Lower leg skin (tissue), 3 donors: ENCODE results near the gene ZNF559.

Source experiments
- POLR2A ChIP-seq, 2 donors: fragments of 450-650 bp; IDR thresholded peaks; one replicate each; pipeline ENCODE4 v1.6.1; 2016 to 2017; ENCODE audit warnings: antibody characterized with exemption in 2 of 2, mild to moderate bottlenecking in 1 of 2, moderate library complexity in 1 of 2
- TF ChIP-seq, protein P1 (sequence below), 3 donors: fragments of 450-650 bp; IDR thresholded peaks; one replicate each; pipeline ENCODE4 v1.5.1; 2016; ENCODE audit warnings: antibody characterized with exemption in 3 of 3, mild to moderate bottlenecking in 3 of 3, moderate library complexity in 2 of 3

DNA sequence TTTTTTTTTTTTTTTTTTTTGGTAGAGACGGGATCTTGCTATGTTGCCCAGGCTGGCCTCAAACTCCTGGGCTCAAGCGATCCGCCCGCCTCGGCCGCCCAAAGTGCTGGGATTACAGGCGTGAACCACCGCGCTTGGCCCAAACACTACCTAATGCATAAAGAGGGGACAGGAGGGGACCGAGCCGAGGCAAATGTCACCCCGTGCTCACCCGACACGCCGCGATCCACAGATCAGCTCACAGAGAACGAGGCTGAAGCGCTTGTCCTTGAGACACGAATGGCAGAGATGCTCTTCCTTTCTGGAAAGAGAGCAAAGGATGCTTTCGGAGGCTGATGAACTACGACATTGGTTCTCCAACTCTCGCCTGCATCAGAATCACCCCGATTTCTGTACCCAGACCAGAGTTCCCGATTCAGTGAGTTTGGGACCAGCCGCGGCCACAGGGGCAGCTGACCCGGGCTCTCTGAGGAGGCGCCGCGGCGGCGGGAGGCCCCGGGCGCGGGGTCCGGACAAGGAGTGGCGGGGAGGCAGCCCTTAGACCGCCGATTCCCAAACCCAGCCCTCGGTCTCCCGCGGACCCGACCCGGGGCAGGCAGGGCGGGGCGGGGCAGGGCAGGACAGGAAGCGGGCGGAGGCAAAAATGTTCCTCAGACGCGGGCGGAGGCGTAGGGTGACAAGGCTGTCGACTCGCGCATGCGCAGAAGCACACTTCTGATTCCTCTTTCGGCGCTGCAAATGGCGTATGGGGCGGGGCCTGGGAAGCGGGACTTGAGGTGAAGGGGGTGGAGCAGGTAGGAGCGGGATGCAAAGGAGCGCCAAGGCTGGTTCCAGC is 14.6 kb upstream of the ZNF559 start, which contains the start of gene ZNF699:
- TF ChIP-seq, protein P1, sequence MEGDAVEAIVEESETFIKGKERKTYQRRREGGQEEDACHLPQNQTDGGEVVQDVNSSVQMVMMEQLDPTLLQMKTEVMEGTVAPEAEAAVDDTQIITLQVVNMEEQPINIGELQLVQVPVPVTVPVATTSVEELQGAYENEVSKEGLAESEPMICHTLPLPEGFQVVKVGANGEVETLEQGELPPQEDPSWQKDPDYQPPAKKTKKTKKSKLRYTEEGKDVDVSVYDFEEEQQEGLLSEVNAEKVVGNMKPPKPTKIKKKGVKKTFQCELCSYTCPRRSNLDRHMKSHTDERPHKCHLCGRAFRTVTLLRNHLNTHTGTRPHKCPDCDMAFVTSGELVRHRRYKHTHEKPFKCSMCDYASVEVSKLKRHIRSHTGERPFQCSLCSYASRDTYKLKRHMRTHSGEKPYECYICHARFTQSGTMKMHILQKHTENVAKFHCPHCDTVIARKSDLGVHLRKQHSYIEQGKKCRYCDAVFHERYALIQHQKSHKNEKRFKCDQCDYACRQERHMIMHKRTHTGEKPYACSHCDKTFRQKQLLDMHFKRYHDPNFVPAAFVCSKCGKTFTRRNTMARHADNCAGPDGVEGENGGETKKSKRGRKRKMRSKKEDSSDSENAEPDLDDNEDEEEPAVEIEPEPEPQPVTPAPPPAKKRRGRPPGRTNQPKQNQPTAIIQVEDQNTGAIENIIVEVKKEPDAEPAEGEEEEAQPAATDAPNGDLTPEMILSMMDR (IDR thresholded peaks at IDR 0.05): no peak
- TF ChIP-seq POLR2A (IDR thresholded peaks at IDR 0.05): no peak
